ENCODE results near the gene CCP110.

GRCh38 chr16:19559242-19559910 lies 35.6 kb downstream of the CCP110 start:
- TF ChIP-seq CTCF (IDR thresholded peaks at IDR 0.05; ENCODE audit: borderline replicate concordance, extremely low read depth, low read length, poor library complexity, severe bottlenecking) (peak; percentile 76), EZH2 (IDR thresholded peaks at IDR 0.05; ENCODE audit: borderline replicate concordance, low read depth, low read length, severe bottlenecking) (no peak)

Measured in DND-41 (cell line).